ENCODE data around the gene PGAP3.

GRCh38 chr17:39635614-39636176 is 52.2 kb downstream of the PGAP3 start:
- TF ChIP-seq CTCF (IDR thresholded peaks at IDR 0.05) (no peak), POLR2A (IDR thresholded peaks at IDR 0.05) (no peak)
